GM23248 (cell line): ENCODE results near the gene S100G.

ENCODE experiments used
- EZH2 ChIP-seq: fragments of 200-600 bp; sonication (generic); IDR thresholded peaks from 2 replicates; pipeline ENCODE4 v1.6.1; 2018; ENCODE audit warnings: antibody characterized with exemption, mild to moderate bottlenecking; ENCODE audit not compliant: insufficient read depth, poor library complexity, severe bottlenecking
- EZH2phosphoT487 ChIP-seq: fragments of 200-600 bp; sonication (generic); IDR thresholded peaks from 2 replicates; pipeline ENCODE4 v1.6.1; 2018; ENCODE audit warnings: antibody characterized with exemption, moderate library complexity, mild to moderate bottlenecking, low read depth; ENCODE audit not compliant: insufficient read depth

GRCh38 chrX:16640823-16641222 is 9.1 kb upstream of the S100G start:
- TF ChIP-seq EZH2, result no peak
- TF ChIP-seq EZH2phosphoT487, result no peak
